CD14-positive monocyte (primary cell): Measurements from ENCODE around the gene EML6. TPM values are rescaled to one million over a fixed set of nuclear protein-coding genes. Genes with fewer than 3 reads are reported as not detected.

Experiments
- DNase-seq, 3 donors: peaks; one replicate each; pipeline ENCODE4 v3.0.0-alpha.2; 2011 to 2022
- H2AFZ ChIP-seq: 2 replicates; pipeline ENCODE4 v1.6.0; 2012; ENCODE audit warnings: mild to moderate bottlenecking, low read depth, low read length, inconsistent platforms; ENCODE audit not compliant: insufficient read depth, poor library complexity, severe bottlenecking
- H3K27ac ChIP-seq, 2 donors: 1 replicate in 1 of 2; 2 replicates in 1 of 2; pipeline ENCODE4 v1.5.1; 2012 to 2013; ENCODE audit warnings: low read length in 2 of 2, control low read depth in 1 of 2, inconsistent platforms in 1 of 2, low read depth in 1 of 2, mild to moderate bottlenecking in 1 of 2
- H3K27me3 ChIP-seq, 2 donors: one replicate each; pipeline versions ENCODE4 v1.6.0 to v1.6.1; 2011 to 2013; ENCODE audit warnings: low read length in 2 of 2; ENCODE audit not compliant: control insufficient read depth in 2 of 2, insufficient read depth in 2 of 2
- H3K36me3 ChIP-seq, 2 donors: replicated peaks in 1 of 2; 1 replicate in 1 of 2; 2 replicates in 1 of 2; pipeline versions ENCODE4 v1.5.1 to v1.6.1; 2012 to 2013; ENCODE audit warnings: low read length in 2 of 2, control low read depth in 1 of 2, inconsistent platforms in 1 of 2, mild to moderate bottlenecking in 1 of 2; ENCODE audit not compliant: insufficient read depth in 2 of 2, control insufficient read depth in 1 of 2
- H3K4me1 ChIP-seq, 2 donors: 1 replicate in 1 of 2; 2 replicates in 1 of 2; pipeline versions ENCODE4 v1.5.1 to v1.6.1; 2012 to 2013; ENCODE audit warnings: low read length in 2 of 2, control low read depth in 1 of 2, inconsistent platforms in 1 of 2, mild to moderate bottlenecking in 1 of 2, moderate library complexity in 1 of 2; ENCODE audit not compliant: insufficient read depth in 2 of 2, control insufficient read depth in 1 of 2
- H3K4me2 ChIP-seq: replicated peaks from 2 replicates; pipeline ENCODE3; 2012; ENCODE audit warnings: low read length, moderate library complexity, mild to moderate bottlenecking; ENCODE audit not compliant: poor library complexity, severe bottlenecking; ENCODE audit errors: extremely low read depth
- H3K4me3 ChIP-seq, 3 experiments: fragments of 200-600 bp in 1 of 3; sonication (generic) in 1 of 3; replicated peaks in 1 of 3; 1 replicate in 2 of 3; 2 replicates in 1 of 3; pipeline ENCODE4 v1.5.1; 2011 to 2013; ENCODE audit warnings: low read length in 3 of 3, mild to moderate bottlenecking in 3 of 3, control low read depth in 2 of 3, low read depth in 2 of 3, inconsistent platforms in 1 of 3, moderate library complexity in 1 of 3
- H3K79me2 ChIP-seq: 2 replicates; pipeline ENCODE4 v1.6.0; 2012; ENCODE audit warnings: mild to moderate bottlenecking, control low read depth, inconsistent platforms, low read length, moderate library complexity; ENCODE audit not compliant: insufficient read depth
- H3K9ac ChIP-seq: 2 replicates; pipeline ENCODE4 v1.6.0; 2017; ENCODE audit warnings: low read length, mild to moderate bottlenecking; ENCODE audit not compliant: insufficient read depth, poor library complexity, severe bottlenecking
- H3K9me3 ChIP-seq, 2 donors: replicated peaks in 1 of 2; 1 replicate in 1 of 2; 2 replicates in 1 of 2; pipeline versions ENCODE4 v1.5.1 to v1.6.1; 2012 to 2013; ENCODE audit warnings: low read length in 2 of 2, control low read depth in 1 of 2; ENCODE audit not compliant: control insufficient read depth in 1 of 2, insufficient read depth in 1 of 2
- H4K20me1 ChIP-seq: 2 replicates; pipeline ENCODE4 v1.6.0; 2012; ENCODE audit warnings: mild to moderate bottlenecking, low read length, control low read depth, moderate library complexity; ENCODE audit not compliant: insufficient read depth
- H3K27ac Mint-ChIP-seq, 7 donors: one replicate each; pipeline ENCODE4 v1.8.0; 2020; ENCODE audit warnings: mild to moderate bottlenecking in 7 of 7, mixed read lengths in 7 of 7, moderate library complexity in 6 of 7, inconsistent platforms in 2 of 7
- H3K27me3 Mint-ChIP-seq, 3 donors: one replicate each; pipeline ENCODE4 v1.8.0; 2021 to 2022; ENCODE audit warnings: low read depth in 3 of 3, mild to moderate bottlenecking in 3 of 3, mixed read lengths in 3 of 3, moderate library complexity in 3 of 3, inconsistent platforms in 1 of 3
- H3K36me3 Mint-ChIP-seq, 2 donors: one replicate each; pipeline ENCODE4 v1.8.0; 2020; ENCODE audit warnings: mixed read lengths in 2 of 2, inconsistent platforms in 1 of 2, mild to moderate bottlenecking in 1 of 2
- H3K4me1 Mint-ChIP-seq: one replicate; pipeline ENCODE4 v1.8.0; 2020; ENCODE audit warnings: mild to moderate bottlenecking, mixed read lengths
- H3K4me3 Mint-ChIP-seq, 2 donors: one replicate each; pipeline ENCODE4 v1.8.0; 2020; ENCODE audit warnings: mild to moderate bottlenecking in 2 of 2, mixed read lengths in 2 of 2, moderate library complexity in 1 of 2
- H3K9me3 Mint-ChIP-seq, 7 donors: one replicate each; pipeline ENCODE4 v1.8.0; 2020 to 2022; ENCODE audit warnings: mixed read lengths in 7 of 7, mild to moderate bottlenecking in 6 of 7, moderate library complexity in 6 of 7, inconsistent platforms in 2 of 7
- WGBS: methylation state at CpG from one replicate; pipeline ENCODE4 v1.1.5; 2013; ENCODE audit warnings: missing lambda C conversion rate; ENCODE audit not compliant: insufficient coverage; 5-methylcytosine and 5-hydroxymethylcytosine counted together
- intact Hi-C, 2 donors: fragments of 100-400 bp; cut with micrococcal nuclease; formaldehyde crosslinking; loops; one replicate each; pipeline versions ENCODE4 v1.15.0 to v1.15.1; 2023
- polyA plus RNA-seq, 3 donors: library from polyadenylated mRNA; depleted of rRNA in 1 of 3; unstranded in 2 of 3; stranded (reverse) in 1 of 3; fragments of 300-500 nt in 2 of 3; fragments of >200 nt in 1 of 3; fragmentation: Illumina TruSeq in 2 of 3; gene quantifications; 1 replicate in 2 of 3; 2 replicates in 1 of 3; pipeline ENCODE4 v1.2.3, GENCODE V29; 2012 to 2021
- TF ChIP-seq, protein P1 (sequence below): fragments of 200-600 bp; IDR thresholded peaks from one replicate; pipeline ENCODE4 v1.8.0; 2022; ENCODE audit warnings: antibody characterized with exemption, mild to moderate bottlenecking

The EML6 gene
- polyA plus RNA-seq, 3 donors, result 0.79 TPM; not detected in 2

DNA sequence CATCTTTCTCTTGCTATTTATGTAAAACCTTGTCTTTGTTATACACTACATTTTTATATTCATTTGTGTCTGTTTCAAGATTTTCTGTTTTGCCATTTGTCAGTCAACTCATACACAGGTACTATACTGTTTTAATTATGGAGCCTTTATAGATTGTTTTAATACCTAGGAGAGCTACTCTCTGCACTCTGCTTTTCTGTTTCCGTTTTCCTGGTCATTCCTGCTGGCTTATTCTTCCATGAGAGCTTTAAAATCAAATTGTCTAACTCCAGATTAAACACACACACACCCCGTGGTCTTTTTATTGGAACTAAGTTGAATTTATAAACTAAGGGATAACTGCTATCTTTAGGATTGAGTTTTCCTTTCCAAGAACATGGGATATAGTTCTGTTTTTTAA, 165.6 kb downstream of the EML6 start:
- H3K27me3 ChIP-seq, result no peaks in the 10 kb centered on the region
- H3K9ac ChIP-seq, result no peak overlapping the region
- intact Hi-C loops, result no loop called here
- H3K4me2 ChIP-seq, result no peak overlapping the region
- H3K9me3 ChIP-seq, result no peaks in the 10 kb centered on the region
- Mint-ChIP-seq H3K4me3 (no peak overlapping the region), H3K9me3 (peaks cover 0 to 3% (median 2%) of the 10 kb centered on the region in 7 donors), H3K27ac (no peak overlapping the region), H3K27me3 (peaks cover 0 to 3% (median 1%) of the 10 kb centered on the region in 3 donors), H3K4me1 (no peaks in the 10 kb centered on the region), H3K36me3 (no peaks in the 10 kb centered on the region)
- H3K36me3 ChIP-seq, result no peaks in the 10 kb centered on the region
- TF ChIP-seq, protein P1, sequence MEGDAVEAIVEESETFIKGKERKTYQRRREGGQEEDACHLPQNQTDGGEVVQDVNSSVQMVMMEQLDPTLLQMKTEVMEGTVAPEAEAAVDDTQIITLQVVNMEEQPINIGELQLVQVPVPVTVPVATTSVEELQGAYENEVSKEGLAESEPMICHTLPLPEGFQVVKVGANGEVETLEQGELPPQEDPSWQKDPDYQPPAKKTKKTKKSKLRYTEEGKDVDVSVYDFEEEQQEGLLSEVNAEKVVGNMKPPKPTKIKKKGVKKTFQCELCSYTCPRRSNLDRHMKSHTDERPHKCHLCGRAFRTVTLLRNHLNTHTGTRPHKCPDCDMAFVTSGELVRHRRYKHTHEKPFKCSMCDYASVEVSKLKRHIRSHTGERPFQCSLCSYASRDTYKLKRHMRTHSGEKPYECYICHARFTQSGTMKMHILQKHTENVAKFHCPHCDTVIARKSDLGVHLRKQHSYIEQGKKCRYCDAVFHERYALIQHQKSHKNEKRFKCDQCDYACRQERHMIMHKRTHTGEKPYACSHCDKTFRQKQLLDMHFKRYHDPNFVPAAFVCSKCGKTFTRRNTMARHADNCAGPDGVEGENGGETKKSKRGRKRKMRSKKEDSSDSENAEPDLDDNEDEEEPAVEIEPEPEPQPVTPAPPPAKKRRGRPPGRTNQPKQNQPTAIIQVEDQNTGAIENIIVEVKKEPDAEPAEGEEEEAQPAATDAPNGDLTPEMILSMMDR, result no peak
- no CpG with 5 or more reads among the region's 2 CpGs for WGBS
- no peak for DNase-seq
- H3K27ac ChIP-seq, result no peak overlapping the region
- H4K20me1 ChIP-seq, result no peaks in the 10 kb centered on the region
- no peaks in the 10 kb centered on the region for H3K4me1 ChIP-seq
- no peak overlapping the region for H2AFZ ChIP-seq
- no peaks in the 10 kb centered on the region for H3K79me2 ChIP-seq
- H3K4me3 ChIP-seq, result no peak overlapping the region

DNA sequence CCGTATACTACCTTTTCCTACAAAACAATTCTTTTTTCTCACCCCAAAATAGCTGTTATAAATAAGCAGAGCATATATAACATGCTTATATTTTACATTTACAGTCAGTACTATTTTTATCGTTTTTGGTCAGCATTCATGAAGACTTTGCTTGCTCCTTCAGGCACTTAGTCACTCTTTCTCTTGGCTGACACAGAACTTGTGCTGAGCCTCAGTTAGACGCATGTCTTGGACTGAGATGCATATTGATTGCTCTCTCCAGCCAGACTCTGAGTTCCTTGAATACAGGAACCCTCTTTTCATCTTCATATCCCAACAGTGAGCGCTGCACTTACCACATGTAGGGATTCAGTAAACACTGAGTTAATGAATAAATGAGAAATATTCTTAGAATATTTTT, 168.4 kb downstream of the EML6 start:
- 83% methylated on average over 1 of the region's 4 CpGs for WGBS
- no peak overlapping the region for H3K9ac ChIP-seq
- no peak for DNase-seq
- H3K79me2 ChIP-seq, result no peaks in the 10 kb centered on the region
- no peaks in the 10 kb centered on the region for H3K4me1 Mint-ChIP-seq
- TF ChIP-seq, protein P1, result no peak
- H3K4me1 ChIP-seq, result no peaks in the 10 kb centered on the region
- H3K27ac ChIP-seq, result no peak overlapping the region
- intact Hi-C loops, result no loop called here
- H2AFZ ChIP-seq, result no peak overlapping the region
- no peaks in the 10 kb centered on the region for H3K27me3 ChIP-seq
- H3K27ac Mint-ChIP-seq, result no peak overlapping the region
- peaks cover 0 to 3% (median 1%) of the 10 kb centered on the region in 3 donors for H3K27me3 Mint-ChIP-seq
- no peaks in the 10 kb centered on the region for H3K36me3 Mint-ChIP-seq
- H3K4me2 ChIP-seq, result no peak overlapping the region
- H3K9me3 ChIP-seq, result no peaks in the 10 kb centered on the region
- H3K9me3 Mint-ChIP-seq, result peaks cover 0 to 2% (median 0%) of the 10 kb centered on the region in 7 donors
- no peaks in the 10 kb centered on the region for H4K20me1 ChIP-seq
- H3K36me3 ChIP-seq, result no peaks in the 10 kb centered on the region
- H3K4me3 ChIP-seq, result no peak overlapping the region
- no peak overlapping the region for H3K4me3 Mint-ChIP-seq
